ENCODE measurements around the gene POLRMT.

Gene POLRMT

GRCh38 chr19:577439-578392 is 55.6 kb downstream of the POLRMT start:
- no peak for DNase-seq

GRCh38 chr19:576768-577438 is 56.4 kb downstream of the POLRMT start:
- DNase-seq, result no peak

- DNase-seq, result no peak
These were observed 57.5 kb downstream of the POLRMT start for GRCh38 chr19:575527-576506.

- DNase-seq, result no peak
These were observed 58.4 kb downstream of the POLRMT start for GRCh38 chr19:574658-575526.

DNA sequence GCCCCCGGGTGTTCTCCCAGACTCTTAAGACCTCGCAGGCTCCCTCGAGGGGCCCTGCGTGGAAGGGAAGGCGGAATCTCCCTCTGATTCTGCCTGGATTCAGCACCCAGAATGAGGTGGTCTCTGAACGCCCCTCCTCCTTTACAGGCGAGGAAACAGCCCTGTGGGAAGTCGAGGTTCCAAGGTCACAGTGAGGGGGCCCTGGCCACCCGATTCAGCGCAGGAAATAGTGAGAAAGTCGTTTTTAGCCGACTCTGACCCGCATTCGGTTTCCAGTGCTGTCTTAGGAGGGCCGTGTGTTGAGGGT is 59.9 kb downstream of the POLRMT start:
- DNase-seq, result no peak

GRCh38 chr19:572743-573518 is 60.4 kb downstream of the POLRMT start:
- no peak for DNase-seq

DNA sequence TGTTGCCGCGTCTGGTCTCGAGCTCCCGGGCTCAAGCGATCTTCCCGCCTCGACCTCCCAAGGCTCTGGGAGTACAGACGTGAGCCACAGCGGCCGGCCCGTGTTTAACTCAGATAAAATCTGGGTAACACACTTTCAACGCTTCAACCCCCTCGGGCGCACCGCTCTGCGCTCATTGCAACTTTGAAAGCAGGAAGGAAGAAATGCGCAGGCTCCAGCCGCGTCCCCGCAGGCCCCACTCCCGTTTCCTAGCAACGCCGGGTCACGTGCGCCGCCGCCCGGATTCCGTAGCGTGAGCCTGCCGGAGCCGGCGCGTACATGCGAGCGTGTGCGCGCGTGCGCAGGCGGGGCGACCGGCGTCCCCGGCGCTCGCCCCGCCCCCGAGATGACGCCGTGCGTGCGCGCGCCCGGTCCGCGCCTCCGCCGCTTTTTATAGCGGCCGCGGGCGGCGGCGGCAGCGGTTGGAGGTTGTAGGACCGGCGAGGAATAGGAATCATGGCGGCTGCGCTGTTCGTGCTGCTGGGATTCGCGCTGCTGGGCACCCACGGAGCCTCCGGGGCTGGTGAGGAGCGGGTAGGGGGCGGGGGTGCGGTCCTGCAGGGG is 61.1 kb downstream of the POLRMT start, which contains the start of gene BSG:
Gene BSG (plus strand): TSS at position 457 of the 603 bp plus-strand sequence. CDS start 39 bp downstream, at position 496.
- peak; percentile 98 for DNase-seq

DNA sequence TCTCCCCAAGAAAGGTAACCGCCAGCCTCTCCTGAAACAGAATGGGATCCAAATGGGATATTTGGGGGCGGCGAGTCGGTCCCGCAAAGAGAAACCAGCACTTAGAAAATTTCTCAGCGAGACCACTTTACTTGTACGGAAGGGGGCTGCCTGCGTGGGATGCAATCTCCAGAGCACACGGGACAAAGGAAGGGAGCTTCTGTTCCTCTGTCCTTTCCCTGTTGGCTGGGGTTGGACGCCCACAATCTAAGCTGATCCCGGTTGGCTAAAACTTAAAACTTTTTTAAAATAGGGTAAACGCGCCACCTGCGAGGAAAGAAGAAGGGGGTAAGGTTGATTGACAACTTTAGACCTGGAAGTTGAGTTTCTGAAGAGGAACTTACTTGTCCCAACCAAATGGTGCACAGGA is 61.8 kb downstream of the POLRMT start:
- DNase-seq, result peak in 1 of 2 donors; percentile 37

DNA sequence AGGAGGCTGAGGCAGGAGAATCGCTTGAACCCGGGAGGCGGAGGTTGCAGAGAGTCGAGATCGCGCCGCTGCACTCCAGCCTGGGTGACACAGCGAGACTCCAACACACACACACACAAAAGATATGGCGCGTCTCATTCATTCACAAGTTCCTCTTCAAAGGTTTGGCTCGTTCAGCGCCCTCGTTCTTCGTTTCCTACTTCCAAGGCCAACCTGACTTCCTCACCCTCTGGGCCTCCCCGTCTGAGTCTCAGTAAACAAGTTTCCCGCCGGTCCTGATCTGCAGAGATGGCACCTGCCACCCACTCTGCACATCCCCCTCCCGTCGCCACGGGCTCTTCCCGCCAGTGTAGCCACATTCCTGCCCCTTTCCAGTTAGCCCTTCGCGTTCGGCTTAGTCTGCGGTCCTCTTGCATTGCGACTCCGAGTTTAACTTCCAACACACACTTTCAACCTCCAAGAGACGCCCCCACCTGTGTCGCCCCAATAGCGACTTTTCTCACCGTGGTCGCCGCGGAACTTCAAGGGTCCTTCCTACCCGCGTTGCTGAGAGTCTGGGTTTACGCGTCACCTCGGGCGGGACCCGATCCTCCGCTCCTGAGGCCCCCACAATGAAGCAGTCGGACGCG is 62.3 kb downstream of the POLRMT start:
- DNase-seq, result peak; percentile 53 to 57

DNA sequence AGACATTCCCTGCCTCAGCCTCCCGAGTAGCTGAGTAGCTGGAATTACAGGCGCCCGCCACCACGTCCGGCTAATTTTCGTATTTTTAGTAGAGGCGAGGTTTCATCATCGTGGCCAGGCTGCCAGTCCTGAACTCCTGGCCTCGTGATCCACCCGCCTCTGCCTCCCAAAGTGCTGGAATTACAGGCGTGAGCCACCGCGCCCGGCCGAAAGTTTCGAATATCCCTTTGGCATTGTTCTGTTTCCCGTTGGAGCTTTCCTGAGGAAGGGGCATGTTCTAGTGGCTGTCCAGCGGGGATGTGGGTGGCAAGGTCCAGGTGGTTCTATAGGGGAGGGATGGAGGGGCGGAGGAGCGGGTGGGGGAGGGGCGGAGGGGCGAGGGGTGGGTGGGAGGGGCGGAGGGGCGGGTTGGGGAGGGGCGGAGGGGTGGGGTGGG is 63.1 kb downstream of the POLRMT start:
- DNase-seq, result no peak

GRCh38 chr19:567296-567900 is 65.9 kb downstream of the POLRMT start:
- DNase-seq, result no peak
